Colon (tissue), 2 donors: ENCODE measurements around the gene IFNG-AS1.
A peak's percentile ranks its signal among the peaks of the same experiment; 100 is the strongest.

Experiments
- FAIRE-seq: peaks from 2 replicates; lab custom pipeline; 2012; peaks lifted over from hg19 to GRCh38; lab: Jason Lieb, UNC
- donor health status: control.
- donor health status: control.

IFNG-AS1 gene

DNA sequence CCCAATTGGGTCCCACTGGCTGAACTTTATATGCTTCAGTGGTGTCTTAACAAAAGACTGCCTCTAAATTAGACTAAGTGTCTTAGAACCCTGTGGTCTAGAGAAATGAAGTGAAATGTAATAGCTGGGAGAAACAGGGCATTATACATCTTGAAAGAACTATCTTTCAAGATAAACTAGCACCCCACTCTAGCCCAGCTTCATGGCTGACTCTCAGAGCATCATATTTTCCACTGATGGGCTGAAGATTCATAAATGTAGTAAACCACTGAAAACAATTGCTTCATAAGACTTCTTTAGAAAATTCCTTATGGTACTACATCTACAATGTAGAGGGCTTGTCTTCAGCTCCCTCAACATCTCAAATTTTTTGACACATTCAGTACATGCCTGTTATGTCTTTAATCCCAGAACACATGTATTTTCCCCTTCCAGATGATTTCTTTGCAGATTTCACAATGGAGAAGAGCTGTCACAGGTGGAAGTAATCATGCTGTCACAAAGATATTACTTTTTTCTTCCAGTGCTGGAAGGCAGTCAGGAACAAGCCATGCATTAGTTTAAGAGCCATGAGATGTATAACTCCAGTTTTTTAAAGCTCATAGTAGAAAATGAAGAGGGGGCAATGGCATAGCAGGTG, 48.5 kb downstream of the IFNG-AS1 start:
- FAIRE-seq, result no peak

DNA sequence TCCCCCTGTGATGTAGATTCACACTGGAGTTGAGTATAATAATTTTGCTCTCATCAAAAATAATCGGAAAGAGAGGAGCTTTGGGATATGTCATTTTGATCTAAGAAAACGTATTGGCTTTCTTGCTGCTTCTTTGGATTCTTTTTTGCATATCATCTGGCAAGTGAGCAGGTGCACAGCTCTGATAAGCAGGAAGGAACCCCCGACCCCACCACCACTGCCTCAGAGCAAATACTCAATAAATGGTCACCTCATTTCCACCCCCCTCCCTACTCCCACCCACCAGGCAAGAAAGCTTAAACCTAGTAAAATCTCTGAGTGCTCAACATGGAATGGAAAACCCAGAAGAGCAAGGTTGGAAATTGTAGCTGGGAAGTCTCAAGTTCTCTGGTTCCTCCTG, 49.4 kb downstream of the IFNG-AS1 start:
- no peak for FAIRE-seq

DNA sequence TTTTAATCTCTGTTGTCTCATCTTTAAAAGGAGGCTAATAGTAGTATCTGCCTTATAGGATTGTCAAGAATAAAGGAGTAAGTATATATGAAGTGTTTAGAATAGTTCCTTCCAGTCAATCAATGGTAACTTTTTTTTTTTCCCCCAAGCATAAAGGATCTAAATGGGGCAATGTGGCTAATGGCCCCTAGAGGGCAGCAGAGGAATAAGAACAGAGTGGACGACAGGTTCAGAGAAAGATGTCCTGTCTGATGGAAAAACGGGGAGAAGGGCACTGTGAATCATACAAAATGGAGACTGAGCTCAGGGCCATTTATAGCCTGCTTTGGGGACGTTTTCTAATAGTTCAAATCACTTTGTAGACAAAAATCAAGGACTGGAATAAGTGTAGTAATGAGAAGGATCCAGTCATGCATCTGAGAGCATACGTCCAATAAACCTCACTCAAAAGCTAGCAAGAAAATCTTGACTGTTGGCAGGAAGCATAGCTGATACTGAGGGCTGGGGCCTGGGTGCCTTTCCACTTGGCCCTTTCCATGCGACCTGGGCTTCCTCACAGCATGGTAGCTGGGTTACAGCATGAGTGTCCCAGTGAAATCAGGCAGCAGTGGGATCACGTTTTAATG, 51.3 kb downstream of the IFNG-AS1 start:
- no peak for FAIRE-seq

DNA sequence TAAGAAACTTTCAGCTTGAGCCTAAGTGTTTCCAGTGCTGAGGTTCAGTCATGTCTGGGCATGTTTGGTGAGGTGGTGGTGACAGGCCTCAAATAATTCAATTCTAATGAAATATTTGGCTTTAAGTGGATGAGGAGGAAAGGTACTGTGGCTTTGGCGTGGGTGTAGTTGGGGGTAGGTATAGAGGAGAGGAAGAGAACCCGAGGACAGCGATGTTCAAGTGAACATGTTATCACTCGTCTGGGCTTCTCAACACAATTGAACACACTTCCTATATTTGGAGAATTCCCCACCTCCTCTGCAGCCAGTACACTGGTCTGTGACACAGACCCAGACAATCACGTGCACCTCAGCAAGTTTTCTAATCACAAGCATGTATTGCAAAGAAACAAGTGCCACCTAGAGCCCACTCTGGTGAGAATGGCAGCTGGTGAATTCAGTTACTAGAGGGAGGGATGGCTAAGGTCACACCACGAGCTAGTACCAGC, 53.0 kb downstream of the IFNG-AS1 start:
- FAIRE-seq, result no peak

DNA sequence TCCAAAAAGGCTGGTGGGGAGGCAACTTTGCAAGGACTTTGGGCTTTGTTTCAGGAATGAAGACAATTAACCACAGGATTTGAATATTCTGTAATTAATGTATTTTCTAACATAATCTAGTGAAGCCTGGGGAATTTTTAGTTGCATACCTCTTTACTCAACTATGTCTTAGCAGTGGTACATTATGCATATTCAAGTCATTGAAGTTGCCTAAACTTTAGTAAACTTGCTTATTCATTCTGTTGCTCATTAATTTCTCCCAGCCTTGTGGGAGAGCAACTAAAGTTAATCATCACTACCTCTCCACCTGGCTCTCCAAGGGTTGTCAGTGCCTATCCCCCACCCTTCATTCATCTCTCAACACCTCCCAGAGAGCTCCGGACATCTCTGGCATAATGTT, 54.2 kb downstream of the IFNG-AS1 start:
- no peak for FAIRE-seq

DNA sequence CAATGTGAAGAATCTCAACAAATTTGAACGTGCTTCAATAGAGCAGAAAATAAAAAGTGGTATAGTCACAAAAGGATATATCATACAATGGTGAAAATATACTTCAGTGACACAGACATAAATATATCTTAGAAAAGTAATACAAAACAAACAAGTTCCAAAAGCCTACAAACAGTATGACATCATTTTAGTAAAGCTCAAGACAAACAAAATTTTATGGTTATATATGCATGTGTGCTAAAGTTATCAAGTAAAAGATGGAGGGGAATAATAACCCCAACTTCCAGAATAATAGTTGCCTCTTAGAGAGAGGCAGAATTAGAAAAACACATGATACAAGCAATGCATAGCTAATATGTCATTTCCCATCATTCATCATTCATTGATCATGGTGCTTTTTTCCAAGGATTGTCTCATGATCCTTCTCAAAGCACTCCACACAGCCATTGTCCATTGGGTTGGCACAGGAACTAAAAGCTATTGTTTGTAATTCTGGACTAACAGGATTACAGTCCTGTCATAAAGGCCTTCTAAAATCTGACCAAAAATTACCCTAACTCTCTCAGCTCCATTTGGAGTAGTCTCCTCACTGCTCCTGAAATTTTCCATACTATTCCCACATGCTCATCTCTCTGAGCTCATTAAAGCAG, 59.5 kb downstream of the IFNG-AS1 start:
- FAIRE-seq, result no peak

DNA sequence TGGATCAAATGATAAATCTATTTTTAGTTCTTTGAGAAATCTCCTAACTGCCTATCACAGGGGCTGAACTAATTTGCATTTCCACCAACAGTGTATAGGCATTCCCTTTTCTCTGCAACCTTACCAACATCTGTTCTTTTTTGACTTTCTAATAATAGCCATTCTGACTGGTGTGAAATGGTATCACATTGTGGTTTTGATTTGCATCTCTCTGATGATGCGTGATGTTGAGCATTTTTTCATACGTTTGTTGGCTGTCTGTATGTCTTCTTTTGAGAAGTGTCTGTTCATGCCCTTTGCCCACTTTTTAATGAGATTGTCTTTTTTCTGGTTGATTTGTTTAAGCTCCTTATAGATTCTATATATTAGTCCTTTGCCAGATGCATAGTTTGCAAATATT, 67.1 kb downstream of the IFNG-AS1 start:
- peak; percentile 64 for FAIRE-seq

DNA sequence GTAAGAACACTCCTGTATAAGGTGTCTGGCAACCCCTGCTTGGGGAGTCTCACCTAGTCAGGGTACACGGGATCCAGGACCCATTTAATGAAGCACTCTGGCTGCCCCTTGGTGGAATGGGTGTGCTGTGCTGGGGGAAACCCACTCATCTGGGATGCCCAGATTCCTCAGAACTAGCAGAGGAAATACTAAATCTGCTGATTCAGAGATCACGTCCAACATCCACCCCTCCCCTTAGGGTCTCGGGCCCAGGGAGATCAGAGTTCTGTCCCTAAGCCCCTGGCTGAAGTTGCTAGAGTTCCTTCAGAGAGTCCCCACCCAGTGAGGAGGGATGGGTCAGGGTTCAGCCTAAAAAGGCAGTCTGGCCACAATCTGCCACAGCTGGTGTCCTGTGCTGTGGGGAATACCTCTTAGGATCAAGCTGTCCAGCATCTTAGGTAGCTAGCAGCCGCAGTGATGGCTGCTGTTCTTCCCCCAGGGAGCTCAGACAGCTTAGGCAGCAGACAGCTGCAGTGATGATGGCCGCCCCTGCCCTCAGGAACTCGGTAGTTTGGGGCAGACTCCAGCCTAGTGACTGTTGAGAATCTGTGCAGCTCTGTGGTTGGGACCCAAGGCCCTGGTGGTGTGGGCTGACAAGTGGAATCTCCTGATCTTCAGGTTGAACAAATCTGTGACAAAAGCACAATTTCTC, 74.8 kb downstream of the IFNG-AS1 start:
- no peak for FAIRE-seq

DNA sequence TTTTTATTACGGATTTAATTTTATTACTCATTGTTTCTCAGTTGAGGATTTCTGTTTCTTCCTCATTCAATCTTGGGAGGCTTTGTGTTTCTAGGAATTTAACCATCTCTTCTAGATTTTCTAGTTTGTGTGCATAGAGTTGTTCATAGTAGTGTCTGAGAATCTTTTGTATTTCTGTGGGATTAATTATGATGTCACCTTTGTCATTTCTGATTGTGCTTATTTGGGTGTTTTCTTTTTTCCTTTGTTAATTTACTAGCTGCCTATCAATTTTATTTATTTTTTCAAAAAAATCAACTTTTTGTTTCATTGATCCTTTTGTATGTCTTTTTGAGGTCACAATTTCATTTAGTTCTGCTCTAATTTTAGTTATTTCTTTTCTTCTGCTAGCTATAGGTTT, 75.9 kb downstream of the IFNG-AS1 start:
- FAIRE-seq, result peak; percentile 71

DNA sequence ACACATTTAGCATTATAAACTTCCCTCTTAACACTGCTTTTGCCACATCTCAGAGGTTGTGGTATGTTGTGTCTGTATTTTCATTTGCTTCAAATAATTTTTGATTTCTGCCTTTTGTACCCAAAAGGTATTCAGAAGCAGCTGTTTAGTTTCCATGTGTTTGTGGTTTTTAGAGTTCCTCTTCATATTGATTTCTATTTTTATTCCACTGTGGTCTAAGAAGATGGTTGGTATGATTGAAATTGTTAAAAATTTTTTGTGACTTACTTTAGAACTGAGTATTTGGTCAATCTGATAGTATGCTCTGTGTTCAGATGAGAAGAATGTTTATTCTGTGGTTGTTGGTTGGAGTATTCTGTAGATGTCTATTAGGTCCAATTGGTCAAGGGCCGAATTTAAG, 76.4 kb downstream of the IFNG-AS1 start:
- FAIRE-seq, result no peak

DNA sequence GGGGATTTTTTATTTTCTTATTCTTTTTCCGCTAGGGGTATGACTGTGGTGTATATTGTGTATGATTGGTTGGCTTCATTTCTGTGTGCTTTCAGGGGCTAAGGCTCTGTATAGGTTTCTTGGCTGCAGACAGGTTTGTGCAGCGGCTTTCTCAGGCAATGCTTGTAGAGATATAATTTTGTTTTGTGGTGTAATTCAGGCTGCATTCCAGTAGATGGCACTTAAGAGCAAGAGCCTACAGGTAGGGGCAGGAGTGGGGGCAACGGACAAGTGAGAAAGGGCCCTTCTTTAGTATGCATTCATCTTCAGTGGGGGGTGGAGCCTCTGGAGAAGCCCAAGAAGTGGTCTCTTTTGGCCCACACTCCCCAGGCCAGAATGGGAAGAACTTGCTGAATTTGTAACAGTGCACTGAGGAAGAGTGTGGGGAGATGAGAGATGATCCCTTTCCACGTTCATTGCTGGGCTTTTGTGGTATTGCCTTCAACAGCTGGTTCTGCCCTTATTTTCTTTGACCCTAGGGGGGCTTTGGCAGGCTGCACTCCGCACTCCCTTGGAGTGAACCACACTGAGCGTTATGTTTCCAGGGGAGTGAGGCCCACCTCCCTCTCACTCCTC, 78.6 kb downstream of the IFNG-AS1 start:
- no peak for FAIRE-seq

DNA sequence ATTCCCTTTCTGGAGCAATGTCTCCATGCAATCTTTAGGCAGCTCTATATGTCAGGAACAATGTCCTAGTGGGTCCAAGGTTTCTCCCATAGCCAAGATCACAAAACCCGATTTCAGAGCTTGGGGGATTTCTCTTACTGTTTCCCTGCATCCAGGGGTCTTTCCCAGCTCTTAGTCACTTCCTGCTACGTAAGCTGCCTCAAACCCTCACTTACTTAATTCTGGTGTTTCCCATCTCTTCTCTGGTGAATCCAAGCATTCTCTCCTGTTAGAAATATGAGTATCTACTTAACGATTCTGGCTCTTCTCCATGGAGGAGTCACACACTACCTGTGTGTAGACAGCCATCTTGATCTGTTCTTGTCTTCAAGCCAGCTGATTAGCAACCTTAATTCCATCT, 80.0 kb downstream of the IFNG-AS1 start:
- no peak for FAIRE-seq
